PC-3 (cell line): ENCODE data around the gene AHCYL2. TPM values are rescaled to one million over a fixed set of nuclear protein-coding genes. Genes with fewer than 3 reads are reported as not detected.

Experiments
- ATAC-seq: fragments of 200-7000 bp; cut with Tn5 transposase; 2 replicates; pipeline ENCODE4 v1.9.1; 2020; ENCODE audit warnings: mild to moderate bottlenecking, moderate library complexity
- BruUV-seq: library from RNA; stranded (reverse); fragments of 400-500 nt; replicated peaks from 2 replicates; lab custom pipeline; 2021; lab: Mats Ljungman, UMichigan
- CTCF ChIA-PET: fragments of 300-600 bp; sonication (Branson Sonifier 250); formaldehyde crosslinking; loops from one replicate; lab custom pipeline; 2022; ENCODE audit warnings: antibody characterized with exemption; lab: Charles Lee
- POLR2A ChIA-PET: fragments of 300-600 bp; sonication (Branson Sonifier 250); formaldehyde crosslinking; loops from one replicate; lab custom pipeline; 2022; ENCODE audit warnings: antibody characterized with exemption; ENCODE audit not compliant: unreplicated experiment; lab: Charles Lee
- DNase-seq: peaks from one replicate; pipeline ENCODE4 v3.0.0-alpha.2; 2015
- H2AFZ ChIP-seq: fragments of 300-600 bp; sonication (generic); 2 replicates; pipeline ENCODE4 v1.6.0; 2016; ENCODE audit warnings: antibody characterized with exemption, low read length
- H3F3A ChIP-seq: fragments of 300-600 bp; sonication (generic); one replicate; pipeline ENCODE4 v1.6.0; 2017; ENCODE audit warnings: antibody characterized with exemption, low read length, control low read depth, mild to moderate bottlenecking; ENCODE audit not compliant: unreplicated experiment
- H3K27ac ChIP-seq: fragments of 300-600 bp; sonication (generic); 2 replicates; pipeline ENCODE4 v1.5.1; 2016; ENCODE audit warnings: mild to moderate bottlenecking, low read length
- H3K27me3 ChIP-seq: fragments of 300-600 bp; sonication (generic); 2 replicates; pipeline ENCODE4 v1.6.1; 2016; ENCODE audit warnings: low read length, mixed read lengths
- H3K36me3 ChIP-seq: fragments of 300-600 bp; sonication (generic); 2 replicates; pipeline ENCODE4 v1.6.1; 2016; ENCODE audit warnings: low read depth, mixed run types, low read length, mixed read lengths
- H3K4me1 ChIP-seq: fragments of 300-600 bp; sonication (generic); 2 replicates; pipeline ENCODE4 v1.5.1; 2016; ENCODE audit warnings: low read length; ENCODE audit not compliant: insufficient read depth
- H3K4me2 ChIP-seq: fragments of 300-600 bp; sonication (generic); 2 replicates; pipeline ENCODE4 v1.6.0; 2016; ENCODE audit warnings: low read length
- H3K4me3 ChIP-seq: fragments of 300-600 bp; sonication (generic); 2 replicates; pipeline ENCODE4 v1.5.1; 2016; ENCODE audit warnings: mild to moderate bottlenecking, low read length, mixed read lengths
- H3K79me2 ChIP-seq: fragments of 300-600 bp; sonication (generic); 2 replicates; pipeline ENCODE4 v1.6.1; 2017; ENCODE audit warnings: low read length, mixed read lengths
- H3K9ac ChIP-seq: fragments of 300-600 bp; sonication (generic); 2 replicates; pipeline ENCODE4 v1.6.0; 2016; ENCODE audit warnings: mild to moderate bottlenecking, low read length
- H3K9me2 ChIP-seq: fragments of 300-600 bp; sonication (generic); replicated peaks from 2 replicates; pipeline ENCODE4 v1.6.1; 2016; ENCODE audit warnings: mixed run types, low read length, mixed read lengths
- H3K9me3 ChIP-seq: fragments of 300-600 bp; sonication (generic); 2 replicates; pipeline ENCODE4 v1.6.1; 2016; ENCODE audit warnings: low read length, mixed read lengths
- H4K20me1 ChIP-seq: fragments of 300-600 bp; sonication (generic); 2 replicates; pipeline ENCODE4 v1.6.1; 2016; ENCODE audit warnings: low read length, mixed read lengths
- EZH2 ChIP-seq: fragments of 300-600 bp; sonication (generic); IDR thresholded peaks from one replicate; pipeline ENCODE4 v1.6.1; 2017; ENCODE audit warnings: antibody characterized with exemption, mild to moderate bottlenecking, low read length; ENCODE audit not compliant: unreplicated experiment
- EZH2phosphoT487 ChIP-seq: fragments of 300-600 bp; sonication (generic); IDR thresholded peaks from 2 replicates; pipeline ENCODE4 v1.6.1; 2018; ENCODE audit warnings: mild to moderate bottlenecking, antibody characterized with exemption, low read length, borderline replicate concordance
- intact Hi-C: fragments of 100-400 bp; cut with micrococcal nuclease; formaldehyde crosslinking; loops from 2 replicates; pipeline ENCODE4 v1.9.0; 2023
- total RNA-seq: library from RNA; depleted of rRNA; stranded (reverse); fragments of >200 nt; gene quantifications from 2 replicates; pipeline ENCODE4 v1.2.3, GENCODE V29; 2014
- TF ChIP-seq, protein P1 (sequence below): fragments of 300-600 bp; sonication (generic); conservative IDR thresholded peaks from 2 replicates; pipeline ENCODE4 v1.5.1; 2017; ENCODE audit warnings: antibody characterized with exemption, low read depth, mild to moderate bottlenecking, low read length

AHCYL2 gene
- total RNA-seq, 1 experiment from 2014 or later: 9.2 TPM

GRCh38 chr7:129468087-129468486, 243.3 kb downstream of the AHCYL2 start:
- BruUV-seq: no TSS peak
- DNase-seq (no peak), ATAC-seq (no peak)
- intact Hi-C loops: no loop called here
- H3K4me3 ChIP-seq: no peak overlapping the region
- TF ChIP-seq, protein P1, sequence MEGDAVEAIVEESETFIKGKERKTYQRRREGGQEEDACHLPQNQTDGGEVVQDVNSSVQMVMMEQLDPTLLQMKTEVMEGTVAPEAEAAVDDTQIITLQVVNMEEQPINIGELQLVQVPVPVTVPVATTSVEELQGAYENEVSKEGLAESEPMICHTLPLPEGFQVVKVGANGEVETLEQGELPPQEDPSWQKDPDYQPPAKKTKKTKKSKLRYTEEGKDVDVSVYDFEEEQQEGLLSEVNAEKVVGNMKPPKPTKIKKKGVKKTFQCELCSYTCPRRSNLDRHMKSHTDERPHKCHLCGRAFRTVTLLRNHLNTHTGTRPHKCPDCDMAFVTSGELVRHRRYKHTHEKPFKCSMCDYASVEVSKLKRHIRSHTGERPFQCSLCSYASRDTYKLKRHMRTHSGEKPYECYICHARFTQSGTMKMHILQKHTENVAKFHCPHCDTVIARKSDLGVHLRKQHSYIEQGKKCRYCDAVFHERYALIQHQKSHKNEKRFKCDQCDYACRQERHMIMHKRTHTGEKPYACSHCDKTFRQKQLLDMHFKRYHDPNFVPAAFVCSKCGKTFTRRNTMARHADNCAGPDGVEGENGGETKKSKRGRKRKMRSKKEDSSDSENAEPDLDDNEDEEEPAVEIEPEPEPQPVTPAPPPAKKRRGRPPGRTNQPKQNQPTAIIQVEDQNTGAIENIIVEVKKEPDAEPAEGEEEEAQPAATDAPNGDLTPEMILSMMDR: no peak
- TF ChIP-seq EZH2 (no peak), EZH2phosphoT487 (no peak)
- H3K4me2 ChIP-seq: no peak overlapping the region
- H2AFZ ChIP-seq: no peak overlapping the region
- peaks cover 16% of the 10 kb centered on the region; the same call in 1 of the 2 replicates for H3K36me3 ChIP-seq
- H4K20me1 ChIP-seq: no peaks in the 10 kb centered on the region
- no peak overlapping the region for H3K27ac ChIP-seq
- ChIA-PET POLR2A (no interaction called here), CTCF (no interaction called here)
- no peaks in the 10 kb centered on the region for H3K9me2 ChIP-seq
- peaks cover 23% of the 10 kb centered on the region for H3K4me1 ChIP-seq
- H3F3A ChIP-seq: peaks cover 5% of the 10 kb centered on the region
- H3K79me2 ChIP-seq: no peaks in the 10 kb centered on the region
- H3K27me3 ChIP-seq: no peaks in the 10 kb centered on the region
- H3K9me3 ChIP-seq: no peaks in the 10 kb centered on the region
- no peak overlapping the region for H3K9ac ChIP-seq

DNA sequence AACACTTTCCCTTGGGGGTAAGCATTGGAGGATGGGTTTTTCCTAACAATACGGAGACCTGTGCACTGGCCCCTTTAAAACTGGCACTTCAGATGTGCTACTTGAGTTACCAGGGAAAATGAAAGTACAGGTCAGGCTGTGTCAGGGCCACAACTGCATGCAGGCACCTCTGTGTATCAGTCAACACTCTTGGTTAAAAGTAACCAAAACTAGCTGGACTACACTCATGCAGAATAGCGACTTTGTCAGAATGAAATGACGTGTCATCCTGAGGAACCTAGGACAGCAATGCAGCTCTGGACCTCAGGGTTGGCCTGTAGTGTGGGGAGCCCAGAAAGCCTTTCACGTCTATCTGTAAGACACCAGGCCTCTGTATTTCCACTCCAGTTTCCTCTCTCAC, 243.7 kb downstream of the AHCYL2 start:
- Histone ChIP-seq H3K4me3 (no peak overlapping the region), H3K9me2 (no peaks in the 10 kb centered on the region), H3K27ac (no peak overlapping the region), H4K20me1 (no peaks in the 10 kb centered on the region), H3K79me2 (no peaks in the 10 kb centered on the region), H2AFZ (no peak overlapping the region), H3K36me3 (peaks cover 16% of the 10 kb centered on the region; the same call in 1 of the 2 replicates), H3K9ac (no peak overlapping the region), H3K9me3 (no peaks in the 10 kb centered on the region), H3K4me2 (no peak overlapping the region), H3F3A (peaks cover 5% of the 10 kb centered on the region), H3K4me1 (peaks cover 23% of the 10 kb centered on the region), H3K27me3 (no peaks in the 10 kb centered on the region)
- ATAC-seq: no peak
- ChIA-PET POLR2A (no interaction called here), CTCF (interaction anchor here (1.1 kb wide), 2 partner anchors 34 to 101 kb away, joined by 3 to 4 read pairs; partner anchors contain the start of gene STRIP2)
- no TSS peak for BruUV-seq
- TF ChIP-seq EZH2 (no peak), EZH2phosphoT487 (no peak)
- TF ChIP-seq, protein P1: no peak
- DNase-seq: no peak
- intact Hi-C loops: no loop called here

GRCh38 chr7:129469930-129470329, 245.1 kb downstream of the AHCYL2 start:
- intact Hi-C loops: no loop called here
- POLR2A ChIA-PET: no interaction called here
- CTCF ChIA-PET: interaction anchor here (0.6 to 3.4 kb wide), 3 partner anchors 67 to 178 kb away, joined by 3 to 42 read pairs (median 3); no protein-coding TSS in a partner anchor

More at GRCh38 chr7:129469930-129470329, 245.1 kb downstream of the AHCYL2 start:
- H3K4me1 ChIP-seq: peaks cover 23% of the 10 kb centered on the region
- H3K9me2 ChIP-seq: no peaks in the 10 kb centered on the region
- no peak overlapping the region for H3K4me3 ChIP-seq
- DNase-seq: no peak
- H3F3A ChIP-seq: peaks cover 5% of the 10 kb centered on the region
- no TSS peak for BruUV-seq
- no peak overlapping the region for H3K27ac ChIP-seq
- H3K36me3 ChIP-seq: peaks cover 15% of the 10 kb centered on the region; the same call in 1 of the 2 replicates
- H3K9me3 ChIP-seq: no peaks in the 10 kb centered on the region
- no peak overlapping the region for H3K4me2 ChIP-seq
- no peak overlapping the region for H3K9ac ChIP-seq
- no peaks in the 10 kb centered on the region for H4K20me1 ChIP-seq
- H3K79me2 ChIP-seq: no peaks in the 10 kb centered on the region
- no peaks in the 10 kb centered on the region for H3K27me3 ChIP-seq
- no peak for ATAC-seq
- TF ChIP-seq EZH2 (no peak), EZH2phosphoT487 (no peak)
- TF ChIP-seq, protein P1: no peak
- no peak overlapping the region for H2AFZ ChIP-seq
